Limb (tissue), 2 donors: Measurements from ENCODE around the gene SIRPD.
"Not testable (repeated sequence)": the region's sequence is repeated elsewhere in the genome, so short reads cannot be mapped to it uniquely, and the experiment has no call there.

Experiments used
- DNase-seq, 2 donors: peaks; one replicate each; pipeline ENCODE4 v3.0.0-alpha.2; 2016; ENCODE audit errors: extremely low spot score in 2 of 2

SIRPD gene

DNA sequence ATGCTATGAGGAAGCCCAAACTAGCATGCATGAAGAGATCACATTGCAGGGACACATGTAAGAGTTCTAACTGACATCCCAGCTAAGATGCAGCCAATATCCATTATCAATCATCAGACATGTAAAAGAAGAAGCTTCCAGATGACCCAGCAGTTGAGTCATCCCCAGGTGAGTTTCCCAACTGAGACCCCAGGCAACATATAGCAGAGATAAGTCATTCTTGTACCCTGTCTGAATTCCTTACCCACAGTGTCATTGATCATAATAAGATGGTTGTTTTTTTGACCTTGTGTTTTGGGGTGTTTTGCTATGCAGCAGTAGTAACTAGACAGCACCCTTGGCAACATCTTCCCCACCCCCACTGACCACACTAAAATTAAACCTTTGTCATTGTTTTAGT is 18.9 kb downstream of the SIRPD start:
- DNase-seq: no peak

DNA sequence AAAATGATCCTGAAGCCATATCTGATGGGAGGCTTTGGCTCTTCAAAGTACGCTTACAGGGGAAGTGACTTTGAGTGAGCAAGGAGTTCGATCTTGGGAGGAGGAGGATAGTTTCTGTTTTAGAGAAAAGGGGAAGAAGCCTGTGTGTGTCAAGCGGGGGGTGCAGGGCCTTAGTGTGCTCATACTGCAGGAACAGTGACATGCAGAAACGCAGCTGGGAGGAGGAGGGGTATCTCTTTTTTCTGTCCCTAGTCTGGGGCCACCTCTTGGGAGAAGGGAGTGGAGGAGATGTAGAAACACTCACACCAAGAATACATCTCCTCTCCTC is 19.8 kb downstream of the SIRPD start:
- no peak for DNase-seq

DNA sequence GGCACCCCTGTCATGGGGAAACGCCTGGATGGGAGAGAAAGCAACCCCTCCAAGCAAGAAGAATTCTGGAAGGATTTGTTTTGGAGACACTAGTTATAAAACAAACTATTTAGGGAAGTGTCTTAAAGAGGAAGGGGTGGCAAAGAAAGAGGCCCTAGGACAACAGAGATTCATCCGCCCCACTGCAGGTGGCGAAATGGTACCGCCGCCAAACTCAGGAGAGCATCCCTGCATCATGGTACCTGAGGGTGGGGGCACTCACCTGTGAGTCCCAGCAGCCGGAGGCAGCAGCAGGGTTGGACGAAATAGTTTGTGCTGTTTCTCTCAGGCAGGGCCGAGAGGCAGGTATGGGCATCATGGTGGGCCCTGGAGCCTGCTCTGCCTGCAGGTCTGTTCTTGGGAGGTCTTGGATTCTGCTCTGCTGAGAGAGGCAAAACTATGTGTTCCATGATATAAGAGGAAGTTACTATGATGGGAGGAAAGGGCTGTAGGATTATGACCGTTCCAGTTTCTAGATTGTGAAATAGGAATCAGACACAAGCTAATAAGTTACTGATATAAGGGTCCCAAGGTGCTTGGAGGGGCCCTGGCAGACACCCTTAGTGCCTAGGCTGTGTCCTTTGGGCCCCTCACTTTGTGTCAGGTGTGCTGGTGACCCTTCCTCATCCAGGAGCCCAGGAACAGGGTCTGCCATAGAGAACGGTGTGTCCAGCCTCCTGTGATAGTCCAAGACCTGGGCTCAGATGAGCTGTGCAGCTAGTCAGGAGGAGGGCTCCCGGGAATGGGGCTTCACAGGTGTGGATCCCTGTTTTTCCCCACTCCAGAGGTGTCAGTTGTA is 20.4 kb downstream of the SIRPD start:
- no peak for DNase-seq

- no peak for DNase-seq
These were observed 21.9 kb downstream of the SIRPD start for GRCh38 chr20:1535420-1536175.

GRCh38 chr20:1534526-1534925 is 23.0 kb downstream of the SIRPD start:
- DNase-seq: no peak

GRCh38 chr20:1533059-1533458 is 24.4 kb downstream of the SIRPD start:
- DNase-seq: no peak

GRCh38 chr20:1528811-1529210 is 28.7 kb downstream of the SIRPD start:
- DNase-seq: no peak

GRCh38 chr20:1527923-1528322 is 29.6 kb downstream of the SIRPD start:
- no peak for DNase-seq

GRCh38 chr20:1526896-1527295 is 30.6 kb downstream of the SIRPD start:
- no peak for DNase-seq

DNA sequence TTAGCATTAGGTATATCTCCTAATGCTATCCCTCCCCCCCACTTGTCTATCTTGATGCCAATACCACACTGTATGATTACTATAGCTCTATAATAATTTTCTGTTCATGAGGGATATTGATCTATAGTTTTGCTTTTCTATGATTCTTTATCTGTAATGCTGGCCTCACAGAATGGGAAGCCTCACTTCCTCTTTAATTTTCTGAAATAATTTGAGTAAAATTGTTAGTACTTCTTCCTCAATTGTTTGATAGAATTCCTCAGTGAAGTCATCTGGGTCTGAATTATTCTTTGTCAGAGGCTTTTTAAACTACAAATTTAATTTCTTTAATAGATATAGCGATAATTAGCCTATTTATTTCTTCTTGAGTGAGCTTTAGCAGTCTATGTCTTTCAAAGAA is 31.2 kb downstream of the SIRPD start:
- no peak for DNase-seq

GRCh38 chr20:1524004-1524403 is 33.5 kb downstream of the SIRPD start:
- DNase-seq: no peak

DNA sequence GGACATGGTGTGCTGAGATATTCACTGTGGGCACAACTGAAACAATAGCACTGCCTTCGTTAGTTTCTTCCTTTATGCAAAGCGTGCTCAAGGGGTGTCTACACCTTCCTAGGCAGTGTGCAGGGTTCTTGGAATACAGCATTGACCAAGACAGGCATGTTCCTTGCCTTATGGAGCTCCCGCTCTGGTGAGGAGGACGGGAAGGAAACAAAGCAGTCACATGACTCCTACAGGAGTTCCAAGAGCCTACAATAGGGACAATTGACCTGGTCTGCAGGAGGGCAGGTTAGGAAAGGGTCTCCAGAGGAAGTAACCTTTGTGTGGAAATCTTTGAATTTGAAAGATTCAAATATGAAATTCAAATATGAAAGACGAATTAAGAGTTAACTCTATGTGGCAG is 40.5 kb downstream of the SIRPD start:
- DNase-seq: no peak

DNA sequence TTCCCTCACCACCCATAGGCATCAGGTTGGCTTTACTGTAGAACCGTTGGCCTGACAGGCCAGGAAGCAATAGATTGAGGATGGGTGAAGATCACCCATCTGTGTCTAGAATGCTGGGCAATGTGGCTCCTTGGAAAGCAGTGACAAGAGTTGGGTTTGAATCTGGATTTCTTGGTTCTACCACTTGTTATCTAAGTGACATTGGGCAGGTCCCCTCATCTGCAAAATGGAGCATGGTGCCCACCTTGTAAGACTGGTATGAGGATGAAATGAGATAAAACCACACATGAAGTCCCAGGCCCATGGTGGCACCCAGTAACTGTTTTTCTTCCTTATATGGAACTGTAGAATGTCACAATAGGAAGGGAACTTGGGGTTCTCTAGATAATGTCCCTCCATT is 43.7 kb downstream of the SIRPD start:
- no peak for DNase-seq

DNA sequence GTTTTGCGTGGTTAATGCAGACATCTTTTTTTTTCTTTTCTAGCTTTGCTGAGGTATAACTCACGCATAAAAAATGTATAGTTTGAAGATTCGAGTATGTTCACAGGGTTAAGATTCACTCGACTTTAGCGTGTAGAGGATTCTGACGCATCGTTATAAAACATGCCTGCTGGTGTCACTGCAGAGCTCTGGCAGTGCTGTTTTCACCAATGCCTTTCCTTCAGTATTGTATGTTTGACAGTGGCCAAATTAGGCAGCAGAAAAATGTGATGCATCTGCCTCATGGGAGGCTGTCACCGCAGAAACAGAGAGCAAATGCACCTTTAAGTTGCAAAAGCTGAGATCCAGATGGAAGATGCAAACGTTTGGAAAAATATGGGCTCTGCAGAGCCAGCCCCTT is 48.3 kb downstream of the SIRPD start:
- DNase-seq: no peak

DNA sequence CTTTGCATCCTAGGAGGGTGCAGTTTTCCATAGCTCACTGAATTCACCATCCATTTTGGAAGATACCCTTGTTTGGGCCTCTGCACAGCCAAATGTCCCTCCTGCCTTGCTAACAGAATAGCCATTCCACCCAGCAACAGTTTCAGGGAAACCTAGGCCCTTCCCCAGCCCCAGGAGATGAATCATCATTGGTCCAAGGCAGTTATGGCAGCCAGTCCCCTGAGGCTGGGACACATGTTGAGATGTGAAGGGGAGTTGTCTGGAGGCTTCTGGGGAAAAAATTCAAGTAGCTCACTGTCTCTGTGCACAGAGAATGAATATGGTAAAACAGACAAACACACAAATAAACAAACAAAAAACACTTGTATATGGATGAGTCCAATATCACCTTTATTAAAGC is 48.9 kb downstream of the SIRPD start:
- no peak for DNase-seq

- no peak for DNase-seq
These were observed 50.2 kb downstream of the SIRPD start for GRCh38 chr20:1507276-1507675.

DNA sequence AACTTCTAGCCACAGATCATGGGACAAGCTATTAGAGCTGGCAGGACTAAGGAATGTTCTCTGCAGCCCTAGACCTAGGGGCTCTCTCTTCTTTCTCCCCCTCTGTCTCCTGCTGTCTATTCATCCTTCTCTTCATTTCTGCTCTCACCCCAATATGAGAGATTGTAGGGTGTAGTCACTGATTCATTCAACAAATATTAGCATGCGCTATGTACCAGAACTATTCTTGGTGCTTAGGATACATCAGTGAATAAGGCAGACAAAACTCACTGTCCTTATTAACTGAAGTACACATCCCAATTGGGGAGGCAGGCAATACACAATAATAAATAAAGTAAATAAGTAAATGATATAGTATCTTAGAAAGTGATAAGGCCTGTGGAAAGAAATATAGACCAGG is 51.6 kb downstream of the SIRPD start:
- DNase-seq: no peak

GRCh38 chr20:1505361-1505760 is 52.1 kb downstream of the SIRPD start:
- no peak for DNase-seq

DNA sequence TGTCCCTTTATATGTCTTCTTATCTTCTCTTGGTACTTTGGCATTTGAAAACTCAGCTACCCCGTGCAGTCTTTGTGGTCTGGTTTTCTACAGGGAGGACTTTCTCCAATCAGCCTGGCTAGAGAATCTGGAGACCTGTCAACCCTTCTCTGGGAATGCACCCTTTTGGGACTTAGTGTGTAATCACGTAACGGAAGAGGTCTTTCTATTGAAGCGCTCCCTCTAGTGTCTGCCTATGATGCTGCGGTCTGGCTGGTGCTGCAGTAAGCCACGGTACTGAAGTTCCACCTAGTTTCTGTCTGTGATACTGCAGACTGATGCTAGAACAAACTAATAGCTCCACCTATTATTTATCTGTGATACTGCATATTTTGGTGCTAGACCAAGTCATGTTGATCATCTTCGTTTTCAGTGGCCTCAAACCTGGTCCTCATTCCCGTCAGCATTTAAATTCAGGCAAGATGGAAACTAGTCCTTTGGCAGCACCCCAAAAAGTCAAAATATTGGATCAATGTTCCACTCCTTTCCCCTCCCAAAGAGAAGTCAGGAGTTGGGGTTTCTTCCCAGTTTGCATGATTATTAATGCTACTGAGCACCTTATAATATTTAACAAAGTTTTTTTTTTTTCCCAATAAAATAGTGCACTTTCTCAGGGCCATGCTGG is 53.8 kb downstream of the SIRPD start:
- DNase-seq: peak; percentile 53 to 66

DNA sequence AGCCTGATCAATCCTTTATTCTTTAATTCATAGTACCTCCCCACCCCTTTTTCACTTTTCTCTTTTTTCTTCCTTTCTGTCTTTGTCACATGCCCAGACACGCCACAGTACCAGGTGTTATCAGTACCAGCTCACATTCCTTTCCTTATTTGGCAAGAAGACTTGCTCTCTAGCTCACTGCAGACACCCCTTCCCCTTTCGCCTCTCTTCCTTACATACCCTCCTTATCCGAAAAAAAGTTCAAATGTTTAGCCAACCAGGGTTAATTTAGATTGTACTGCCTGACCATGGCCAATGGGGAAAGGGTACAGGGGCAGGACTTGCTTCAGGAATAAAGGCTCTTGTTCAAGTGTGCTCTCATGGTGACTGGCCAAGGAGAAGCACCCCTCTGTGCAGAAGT is 57.0 kb downstream of the SIRPD start:
- DNase-seq: no peak

GRCh38 chr20:1499528-1500420 is 57.7 kb downstream of the SIRPD start:
- DNase-seq: no peak

DNA sequence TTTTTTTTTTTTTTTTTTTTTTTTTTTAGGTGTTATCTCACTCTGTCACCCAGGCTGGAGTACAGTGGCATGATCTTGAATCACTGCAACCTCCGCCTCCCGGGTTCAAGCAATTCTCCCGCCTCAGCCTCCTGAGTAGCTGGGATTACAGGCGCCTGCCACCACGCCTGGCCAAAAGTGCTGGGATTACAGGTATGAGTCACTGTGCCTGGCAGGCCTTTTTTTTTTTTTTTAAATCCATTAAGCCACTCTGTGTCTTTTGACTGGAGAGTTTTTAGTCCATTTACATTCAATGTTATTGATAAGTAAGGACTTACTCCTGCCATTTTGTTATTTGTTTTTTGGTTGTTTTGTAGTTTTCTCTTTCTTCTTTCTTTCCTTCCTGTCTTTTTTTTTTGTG is 60.1 kb downstream of the SIRPD start:
- DNase-seq: not testable (repeated sequence)
